ENCODE results near the gene LSAMP. TPM values are rescaled to one million over a fixed set of nuclear protein-coding genes. Genes with fewer than 3 reads are reported as not detected.

LSAMP gene
- total RNA-seq, 1 donor from 2014 or later, result 10.2 TPM

DNA sequence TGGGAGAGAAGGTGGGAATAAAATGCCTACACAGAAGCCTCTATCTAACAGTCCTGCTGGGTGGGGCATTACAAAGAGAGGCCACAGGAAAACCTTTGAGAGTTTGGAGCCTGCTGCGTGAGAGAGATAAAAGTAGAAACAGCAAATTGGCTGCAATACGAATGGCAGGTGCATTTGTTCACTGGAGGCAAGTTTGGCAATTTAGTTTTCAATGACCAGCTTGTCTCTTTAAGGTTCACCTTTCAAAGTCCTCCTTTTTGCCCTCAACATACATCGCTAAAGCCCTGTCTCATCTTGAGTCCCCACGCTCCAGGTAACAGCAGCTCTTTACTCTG is 405.7 kb downstream of the LSAMP start:
- no peaks in the 10 kb centered on the region for H3K27me3 ChIP-seq (ENCODE audit: control insufficient read depth, insufficient read depth, low read length)
- no peak overlapping the region for H3K4me3 ChIP-seq (ENCODE audit: low read depth, low read length)
- DNase-seq (ENCODE audit: low read depth), result no peak
- TF ChIP-seq, protein P1, sequence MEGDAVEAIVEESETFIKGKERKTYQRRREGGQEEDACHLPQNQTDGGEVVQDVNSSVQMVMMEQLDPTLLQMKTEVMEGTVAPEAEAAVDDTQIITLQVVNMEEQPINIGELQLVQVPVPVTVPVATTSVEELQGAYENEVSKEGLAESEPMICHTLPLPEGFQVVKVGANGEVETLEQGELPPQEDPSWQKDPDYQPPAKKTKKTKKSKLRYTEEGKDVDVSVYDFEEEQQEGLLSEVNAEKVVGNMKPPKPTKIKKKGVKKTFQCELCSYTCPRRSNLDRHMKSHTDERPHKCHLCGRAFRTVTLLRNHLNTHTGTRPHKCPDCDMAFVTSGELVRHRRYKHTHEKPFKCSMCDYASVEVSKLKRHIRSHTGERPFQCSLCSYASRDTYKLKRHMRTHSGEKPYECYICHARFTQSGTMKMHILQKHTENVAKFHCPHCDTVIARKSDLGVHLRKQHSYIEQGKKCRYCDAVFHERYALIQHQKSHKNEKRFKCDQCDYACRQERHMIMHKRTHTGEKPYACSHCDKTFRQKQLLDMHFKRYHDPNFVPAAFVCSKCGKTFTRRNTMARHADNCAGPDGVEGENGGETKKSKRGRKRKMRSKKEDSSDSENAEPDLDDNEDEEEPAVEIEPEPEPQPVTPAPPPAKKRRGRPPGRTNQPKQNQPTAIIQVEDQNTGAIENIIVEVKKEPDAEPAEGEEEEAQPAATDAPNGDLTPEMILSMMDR (IDR thresholded peaks at IDR 0.05; ENCODE audit: insufficient read depth, low read length, poor library complexity, severe bottlenecking), result no peak
- no peaks in the 10 kb centered on the region for H3K36me3 ChIP-seq (ENCODE audit: control insufficient read depth, insufficient read depth, low read length)

DNA sequence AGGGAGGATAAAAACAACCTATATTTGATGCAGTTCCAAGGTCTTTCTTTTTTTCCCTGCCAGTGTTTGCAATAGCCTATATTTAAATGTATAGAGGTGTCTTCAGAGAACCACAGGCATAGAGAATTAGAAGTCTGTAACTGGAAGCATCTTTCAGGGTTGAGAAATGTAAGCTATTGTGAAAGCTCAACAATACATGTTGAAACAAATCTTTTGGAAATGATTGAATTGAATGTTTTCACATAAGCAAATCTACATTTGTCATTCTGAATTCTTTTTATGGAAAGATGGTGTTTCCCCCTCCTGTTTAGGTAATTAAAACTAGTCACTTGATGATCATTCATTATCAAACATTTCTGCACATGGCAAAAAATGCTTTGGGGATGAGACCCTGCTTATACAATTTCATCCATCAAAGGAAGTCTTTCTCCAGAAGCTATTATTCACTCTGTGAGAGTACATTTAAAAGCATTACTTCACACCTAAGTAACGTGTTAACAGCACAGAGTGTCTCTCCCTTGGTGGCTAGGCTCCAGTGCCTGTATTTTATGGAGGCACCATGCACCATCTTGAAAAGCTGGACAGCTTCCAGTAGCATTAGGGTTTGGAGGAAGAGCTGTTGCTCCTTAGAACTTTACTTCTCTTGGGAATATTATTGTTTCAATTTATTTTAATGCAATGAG is 406.2 kb downstream of the LSAMP start:
- Histone ChIP-seq H3K27me3 (ENCODE audit: control insufficient read depth, insufficient read depth, low read length) (no peaks in the 10 kb centered on the region), H3K4me3 (ENCODE audit: low read depth, low read length) (no peak overlapping the region), H3K36me3 (ENCODE audit: control insufficient read depth, insufficient read depth, low read length) (no peaks in the 10 kb centered on the region)
- no peak for DNase-seq (ENCODE audit: low read depth)
- TF ChIP-seq, protein P1 (IDR thresholded peaks at IDR 0.05; ENCODE audit: insufficient read depth, low read length, poor library complexity, severe bottlenecking), result no peak

DNA sequence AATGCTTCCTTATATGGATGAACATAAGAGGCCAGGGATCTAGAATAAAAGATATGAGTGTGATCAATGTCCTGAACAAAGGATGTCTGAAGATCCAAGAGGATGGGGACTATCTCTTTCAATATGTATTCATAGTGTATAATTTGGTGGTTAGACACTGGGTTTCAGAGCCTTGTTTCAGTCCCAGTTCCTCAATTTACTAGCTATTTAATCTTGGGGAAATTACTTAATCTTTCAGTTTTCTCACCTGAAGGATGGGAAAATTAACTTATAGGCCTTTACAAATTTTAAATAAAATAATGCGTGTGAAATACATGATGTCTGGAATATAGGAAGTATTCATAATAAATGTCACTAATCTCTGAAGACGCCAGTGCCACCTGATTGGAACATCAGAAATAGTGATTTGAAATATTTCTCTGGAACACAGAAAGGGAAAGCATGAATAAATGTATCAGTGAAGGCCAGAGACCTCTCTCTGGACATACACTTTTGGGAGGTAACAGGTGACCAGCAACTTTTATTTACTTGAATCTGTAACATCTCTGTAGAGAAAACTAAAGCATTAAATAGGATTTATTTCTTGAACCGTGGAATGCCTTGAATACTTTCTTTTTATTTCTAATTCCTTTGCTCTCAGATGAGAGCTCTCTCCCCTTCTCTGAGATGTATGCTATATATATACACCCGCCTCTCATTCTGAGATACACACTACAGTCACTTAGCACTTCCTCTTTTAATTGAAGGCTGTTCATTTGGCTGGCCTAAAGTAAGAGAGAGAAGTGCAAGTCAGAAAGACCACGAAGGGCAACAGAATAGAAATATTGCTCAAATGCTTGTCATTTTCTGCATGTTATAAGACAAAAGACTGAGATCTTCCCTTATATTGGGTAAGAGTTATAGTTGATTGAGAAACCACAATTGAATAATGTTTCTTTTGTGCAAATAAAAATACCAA is 407.1 kb downstream of the LSAMP start:
- TF ChIP-seq, protein P1 (IDR thresholded peaks at IDR 0.05; ENCODE audit: insufficient read depth, low read length, poor library complexity, severe bottlenecking), result no peak
- Histone ChIP-seq H3K36me3 (ENCODE audit: control insufficient read depth, insufficient read depth, low read length) (no peaks in the 10 kb centered on the region), H3K4me3 (ENCODE audit: low read depth, low read length) (no peak overlapping the region), H3K27me3 (ENCODE audit: control insufficient read depth, insufficient read depth, low read length) (no peaks in the 10 kb centered on the region)
- DNase-seq (ENCODE audit: low read depth), result no peak

DNA sequence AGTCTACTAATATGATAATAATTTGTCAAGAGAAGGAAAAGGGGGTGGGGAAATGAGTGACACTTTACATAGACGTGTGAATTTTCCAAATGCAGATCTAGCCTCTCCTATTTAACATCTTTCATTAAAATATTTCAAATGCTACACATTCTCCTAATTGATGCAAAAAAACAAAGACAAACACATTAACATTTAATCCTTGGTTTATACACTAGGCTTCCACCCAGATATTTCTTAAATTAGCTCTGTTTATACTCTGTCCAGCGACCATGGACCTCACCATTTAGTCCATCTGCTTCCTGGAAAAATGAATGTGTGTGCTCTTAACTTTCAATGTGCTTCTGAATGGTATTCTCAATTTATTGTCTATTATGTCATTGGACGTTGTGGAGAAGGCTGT is 409.9 kb downstream of the LSAMP start:
- no peaks in the 10 kb centered on the region for H3K27me3 ChIP-seq (ENCODE audit: control insufficient read depth, insufficient read depth, low read length)
- H3K36me3 ChIP-seq (ENCODE audit: control insufficient read depth, insufficient read depth, low read length), result no peaks in the 10 kb centered on the region
- no peak for DNase-seq (ENCODE audit: low read depth)
- TF ChIP-seq, protein P1 (IDR thresholded peaks at IDR 0.05; ENCODE audit: insufficient read depth, low read length, poor library complexity, severe bottlenecking), result no peak
- H3K4me3 ChIP-seq (ENCODE audit: low read depth, low read length), result no peak overlapping the region

GRCh38 chr3:116034794-116035193 is 410.5 kb downstream of the LSAMP start:
- no peak overlapping the region for H3K4me3 ChIP-seq (ENCODE audit: low read depth, low read length)
- TF ChIP-seq, protein P1 (IDR thresholded peaks at IDR 0.05; ENCODE audit: insufficient read depth, low read length, poor library complexity, severe bottlenecking), result no peak

More at GRCh38 chr3:116034794-116035193, 410.5 kb downstream of the LSAMP start:
- DNase-seq (ENCODE audit: low read depth), result no peak
- H3K27me3 ChIP-seq (ENCODE audit: control insufficient read depth, insufficient read depth, low read length), result no peaks in the 10 kb centered on the region
- no peaks in the 10 kb centered on the region for H3K36me3 ChIP-seq (ENCODE audit: control insufficient read depth, insufficient read depth, low read length)

Measured in kidney epithelial cell (primary cell).